Progenitor cell of endocrine pancreas (in vitro differentiated cells): ENCODE data around the gene HMCN2. TPM values are rescaled to one million over a fixed set of nuclear protein-coding genes. Genes with fewer than 3 reads are reported as not detected.

Experiments
- DNase-seq: peaks from one replicate; pipeline ENCODE4 v3.0.0; 2021; ENCODE audit warnings: low spot score; ENCODE audit not compliant: unreplicated experiment
- H3K27ac Mint-ChIP-seq: 2 replicates; pipeline ENCODE4 v1.8.0; 2021; ENCODE audit warnings: mild to moderate bottlenecking, moderate library complexity, mixed read lengths
- H3K27me3 Mint-ChIP-seq: 2 replicates; pipeline ENCODE4 v1.8.0; 2021; ENCODE audit warnings: mixed read lengths
- H3K36me3 Mint-ChIP-seq: 2 replicates; pipeline ENCODE4 v1.8.0; 2022; ENCODE audit warnings: mixed read lengths; ENCODE audit not compliant: insufficient read depth
- H3K4me1 Mint-ChIP-seq: 2 replicates; pipeline ENCODE4 v1.8.0; 2021; ENCODE audit warnings: low read depth, mixed read lengths
- H3K4me3 Mint-ChIP-seq: 2 replicates; pipeline ENCODE4 v1.8.0; 2021; ENCODE audit warnings: low read depth, mild to moderate bottlenecking, moderate library complexity, mixed read lengths
- H3K9me3 Mint-ChIP-seq: 2 replicates; pipeline ENCODE4 v1.8.0; 2021; ENCODE audit warnings: low read depth, mixed read lengths
- total RNA-seq: library from RNA; stranded (reverse); gene quantifications from 2 replicates; pipeline ENCODE4 v1.2.1, GENCODE V29; 2021
- TF ChIP-seq, protein P1 (sequence below): fragments of 200-600 bp; sonication (generic); IDR thresholded peaks from one replicate; pipeline ENCODE4 v1.5.0; 2021; ENCODE audit warnings: antibody characterized with exemption, mild to moderate bottlenecking; ENCODE audit not compliant: unreplicated experiment

HMCN2 gene
- total RNA-seq, 1 donor from 2014 or later, result 0.26 TPM

DNA sequence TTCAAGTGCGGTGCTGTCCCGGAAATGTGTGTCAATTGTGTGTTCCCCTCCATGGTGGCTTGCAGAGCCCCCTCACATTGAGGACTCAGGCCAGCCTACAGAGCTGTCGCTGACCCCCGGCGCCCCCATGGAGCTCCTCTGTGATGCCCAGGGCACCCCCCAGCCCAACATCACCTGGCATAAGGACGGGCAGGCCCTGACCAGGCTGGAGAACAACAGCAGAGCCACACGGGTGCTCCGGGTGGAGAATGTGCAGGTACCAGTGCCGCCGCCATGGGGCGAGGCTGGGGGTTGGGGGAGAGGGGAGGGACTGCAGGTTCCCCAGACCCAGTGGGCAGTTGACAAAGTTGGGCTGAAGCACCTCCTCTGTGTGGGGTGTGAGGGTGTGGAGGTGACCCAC, 128.8 kb downstream of the HMCN2 start:
- no peak overlapping the region for H3K4me3 Mint-ChIP-seq
- DNase-seq, result no peak
- no peaks in the 10 kb centered on the region for H3K36me3 Mint-ChIP-seq
- H3K4me1 Mint-ChIP-seq, result peaks cover 4% of the 10 kb centered on the region
- no peaks in the 10 kb centered on the region for H3K27me3 Mint-ChIP-seq
- TF ChIP-seq, protein P1, sequence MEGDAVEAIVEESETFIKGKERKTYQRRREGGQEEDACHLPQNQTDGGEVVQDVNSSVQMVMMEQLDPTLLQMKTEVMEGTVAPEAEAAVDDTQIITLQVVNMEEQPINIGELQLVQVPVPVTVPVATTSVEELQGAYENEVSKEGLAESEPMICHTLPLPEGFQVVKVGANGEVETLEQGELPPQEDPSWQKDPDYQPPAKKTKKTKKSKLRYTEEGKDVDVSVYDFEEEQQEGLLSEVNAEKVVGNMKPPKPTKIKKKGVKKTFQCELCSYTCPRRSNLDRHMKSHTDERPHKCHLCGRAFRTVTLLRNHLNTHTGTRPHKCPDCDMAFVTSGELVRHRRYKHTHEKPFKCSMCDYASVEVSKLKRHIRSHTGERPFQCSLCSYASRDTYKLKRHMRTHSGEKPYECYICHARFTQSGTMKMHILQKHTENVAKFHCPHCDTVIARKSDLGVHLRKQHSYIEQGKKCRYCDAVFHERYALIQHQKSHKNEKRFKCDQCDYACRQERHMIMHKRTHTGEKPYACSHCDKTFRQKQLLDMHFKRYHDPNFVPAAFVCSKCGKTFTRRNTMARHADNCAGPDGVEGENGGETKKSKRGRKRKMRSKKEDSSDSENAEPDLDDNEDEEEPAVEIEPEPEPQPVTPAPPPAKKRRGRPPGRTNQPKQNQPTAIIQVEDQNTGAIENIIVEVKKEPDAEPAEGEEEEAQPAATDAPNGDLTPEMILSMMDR, result no peak
- H3K27ac Mint-ChIP-seq, result no peak overlapping the region
- H3K9me3 Mint-ChIP-seq, result no peaks in the 10 kb centered on the region

DNA sequence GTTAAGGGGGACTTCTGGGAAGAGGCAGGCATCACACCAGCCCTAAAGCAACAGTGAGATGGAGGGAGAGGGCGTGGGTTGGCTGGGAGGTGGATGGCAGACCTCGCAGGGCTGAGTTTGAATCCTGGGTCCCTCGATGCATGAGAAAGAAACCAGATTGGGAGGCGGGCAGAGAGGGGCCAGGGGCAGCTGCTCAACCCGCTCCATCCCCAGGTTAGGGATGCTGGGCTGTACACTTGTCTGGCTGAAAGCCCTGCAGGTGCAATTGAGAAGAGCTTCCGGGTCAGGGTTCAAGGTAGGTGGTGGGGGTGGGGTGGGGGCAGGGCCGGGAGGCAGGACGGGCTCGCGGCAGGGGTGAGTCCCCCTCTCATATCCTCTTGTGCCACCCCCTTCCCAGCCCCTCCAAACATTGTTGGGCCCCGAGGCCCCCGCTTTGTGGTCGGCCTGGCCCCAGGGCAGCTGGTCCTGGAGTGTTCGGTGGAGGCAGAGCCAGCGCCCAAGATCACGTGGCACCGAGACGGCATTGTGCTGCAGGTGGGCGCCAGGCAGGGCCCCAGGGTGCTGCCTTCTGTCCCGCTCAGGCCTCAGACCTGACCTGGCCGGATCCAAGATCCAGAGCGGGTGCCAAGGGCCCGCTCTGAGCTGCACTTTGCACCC, 129.4 kb downstream of the HMCN2 start:
- Mint-ChIP-seq H3K27me3 (no peaks in the 10 kb centered on the region), H3K4me1 (peaks cover 4% of the 10 kb centered on the region), H3K9me3 (no peaks in the 10 kb centered on the region), H3K36me3 (no peaks in the 10 kb centered on the region), H3K4me3 (no peak overlapping the region), H3K27ac (no peak overlapping the region)
- TF ChIP-seq, protein P1, result no peak
- DNase-seq, result no peak

DNA sequence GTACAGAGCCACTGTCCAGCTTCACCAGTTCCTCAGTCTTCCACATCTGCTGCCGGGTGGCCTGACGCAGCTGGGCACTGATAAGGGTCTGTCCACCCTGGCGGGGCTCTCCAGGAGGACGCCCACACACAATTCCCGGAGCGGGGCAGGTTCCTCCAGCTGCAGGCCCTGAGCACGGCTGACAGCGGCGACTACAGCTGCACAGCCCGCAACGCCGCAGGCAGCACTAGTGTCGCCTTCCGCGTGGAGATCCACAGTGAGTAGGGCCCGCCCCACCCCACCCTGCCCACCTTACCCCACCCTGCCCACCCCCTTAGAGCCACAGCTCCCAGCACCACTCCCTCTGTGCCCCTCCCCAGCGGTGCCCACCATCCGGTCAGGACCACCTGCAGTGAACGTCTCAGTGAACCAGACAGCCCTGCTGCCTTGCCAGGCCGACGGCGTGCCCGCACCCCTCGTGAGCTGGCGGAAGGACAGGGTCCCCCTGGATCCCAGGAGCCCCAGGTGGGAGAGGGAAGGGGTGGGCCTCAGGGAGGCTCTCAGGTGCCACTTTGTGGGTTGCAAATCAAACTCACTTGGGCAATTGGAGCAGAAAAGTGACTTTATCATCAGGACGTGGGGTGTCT, 130.4 kb downstream of the HMCN2 start:
- Mint-ChIP-seq H3K27me3 (no peaks in the 10 kb centered on the region), H3K4me1 (no peaks in the 10 kb centered on the region), H3K9me3 (no peaks in the 10 kb centered on the region), H3K4me3 (no peak overlapping the region), H3K27ac (no peak overlapping the region), H3K36me3 (no peaks in the 10 kb centered on the region)
- TF ChIP-seq, protein P1, result no peak
- no peak for DNase-seq

DNA sequence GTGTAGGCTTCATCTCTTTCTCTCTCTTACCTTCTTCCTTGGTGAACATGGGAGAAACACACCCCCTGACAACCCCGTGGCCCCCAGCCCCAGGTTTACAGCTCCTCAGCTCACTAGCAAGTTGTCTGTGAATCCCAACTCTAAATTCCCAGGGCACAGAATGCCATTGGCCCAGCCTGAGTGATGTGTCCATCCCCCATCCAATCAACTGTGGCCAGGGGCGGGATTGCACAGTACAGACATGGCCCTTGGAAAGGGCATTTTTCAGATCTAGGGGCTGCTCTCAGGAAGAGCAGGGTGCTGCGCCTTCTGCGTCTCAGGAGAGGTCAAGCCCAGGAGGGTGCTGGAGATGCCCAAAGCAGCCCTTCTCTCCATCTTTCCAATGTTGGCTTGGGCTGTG, 131.0 kb downstream of the HMCN2 start:
- TF ChIP-seq, protein P1, result no peak
- H3K9me3 Mint-ChIP-seq, result no peaks in the 10 kb centered on the region
- DNase-seq, result no peak
- H3K27me3 Mint-ChIP-seq, result no peaks in the 10 kb centered on the region
- no peaks in the 10 kb centered on the region for H3K36me3 Mint-ChIP-seq
- no peaks in the 10 kb centered on the region for H3K4me1 Mint-ChIP-seq
- no peak overlapping the region for H3K27ac Mint-ChIP-seq
- H3K4me3 Mint-ChIP-seq, result no peak overlapping the region

DNA sequence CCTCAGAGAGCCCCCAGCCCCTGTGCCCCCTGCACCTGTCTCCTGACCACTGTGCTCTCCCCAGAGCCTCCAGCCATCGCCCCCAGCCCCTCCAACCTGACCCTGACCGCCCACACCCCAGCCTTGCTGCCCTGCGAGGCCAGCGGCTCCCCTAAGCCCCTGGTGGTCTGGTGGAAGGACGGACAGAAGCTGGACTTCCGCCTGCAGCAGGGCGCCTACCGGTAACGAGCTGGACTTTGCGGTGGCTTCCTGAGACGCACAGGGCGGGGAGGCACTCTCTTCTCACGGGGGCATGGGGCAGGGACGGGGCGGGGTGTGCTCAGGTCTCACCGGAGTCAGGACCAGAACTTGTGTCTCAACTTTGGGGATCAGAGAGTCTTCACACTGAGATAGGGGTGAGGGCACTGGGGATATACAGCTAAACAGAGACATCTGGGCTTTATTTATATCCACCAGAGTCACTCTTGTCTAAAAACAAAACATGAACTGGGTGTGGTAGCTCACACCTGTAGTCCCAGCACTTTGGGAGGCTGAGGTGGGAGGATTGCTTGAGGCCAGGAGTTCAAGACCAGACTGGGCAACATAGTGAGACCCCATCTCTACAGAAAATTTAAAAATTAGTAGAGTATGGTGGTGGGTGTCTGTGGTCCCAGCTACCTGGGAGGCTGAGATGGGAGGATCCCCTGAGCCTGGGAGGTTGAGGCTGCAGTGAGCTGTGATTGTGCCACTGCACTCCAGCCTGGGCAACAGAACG, 133.1 kb downstream of the HMCN2 start:
- Mint-ChIP-seq H3K4me1 (no peaks in the 10 kb centered on the region), H3K27ac (no peak overlapping the region), H3K27me3 (no peaks in the 10 kb centered on the region), H3K4me3 (no peak overlapping the region), H3K36me3 (no peaks in the 10 kb centered on the region), H3K9me3 (no peaks in the 10 kb centered on the region)
- no peak for DNase-seq
- TF ChIP-seq, protein P1, result no peak
